ENCODE measurements around the gene CALCOCO2.
"Not testable (repeated sequence)": the region's sequence is repeated elsewhere in the genome, so short reads cannot be mapped to it uniquely, and the experiment has no call there.

CALCOCO2 gene

DNA sequence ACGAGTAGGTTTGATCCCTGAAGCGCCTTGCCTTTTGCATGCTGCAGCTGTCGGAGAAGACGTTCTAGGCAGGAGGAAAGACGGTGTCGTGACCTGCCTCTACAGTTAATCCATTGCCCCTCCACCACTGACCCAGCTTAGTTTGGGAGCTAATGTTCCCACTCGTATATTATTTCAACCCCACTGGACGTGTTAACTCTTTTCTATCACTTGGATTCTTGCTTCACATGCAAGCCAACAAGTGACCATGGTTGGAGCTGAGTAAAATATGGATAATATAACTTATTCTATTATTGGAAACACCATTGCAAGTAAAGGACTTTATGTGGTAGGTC, 681 bp downstream of the CALCOCO2 start:
- no peak overlapping the region for H3K27ac ChIP-seq (ENCODE audit: low read length)
- H3K9me3 ChIP-seq (ENCODE audit: control insufficient read depth, low read depth, low read length) = no peaks in the 10 kb centered on the region
- peak overlapping the region; percentile 96 for H3K4me3 ChIP-seq (ENCODE audit: low read length)
- H3K4me1 ChIP-seq (ENCODE audit: control insufficient read depth, low read depth, low read length) = no peaks in the 10 kb centered on the region
- H3K9ac ChIP-seq (ENCODE audit: low read length) = peak overlapping the region; percentile 65
- H3K36me3 ChIP-seq (ENCODE audit: control insufficient read depth, low read depth, low read length) = no peaks in the 10 kb centered on the region
- H3K27me3 ChIP-seq (ENCODE audit: control insufficient read depth, insufficient read depth, low read length) = no peaks in the 10 kb centered on the region

DNA sequence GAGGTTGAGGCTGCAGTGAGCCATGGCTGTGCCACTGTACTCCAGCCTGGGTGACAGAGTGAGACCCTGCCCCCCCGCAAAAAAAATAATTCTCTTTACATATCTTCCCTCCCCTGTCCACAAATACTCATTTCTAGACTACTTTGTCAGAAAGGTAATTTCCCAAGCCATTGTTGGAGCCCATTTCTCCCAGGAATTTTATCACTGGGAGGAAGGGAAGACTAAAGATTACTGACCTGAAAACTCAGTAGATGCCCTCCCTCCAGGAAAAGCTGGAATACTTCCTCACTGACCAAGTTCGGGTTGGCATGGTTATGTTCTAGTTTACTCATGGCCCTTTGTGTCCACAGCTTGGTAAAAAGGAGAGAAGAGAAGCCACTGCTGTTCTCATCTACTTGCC, 4.1 kb downstream of the CALCOCO2 start:
- H3K9ac ChIP-seq (ENCODE audit: low read length) = no peak overlapping the region
- H3K36me3 ChIP-seq (ENCODE audit: control insufficient read depth, low read depth, low read length) = no peaks in the 10 kb centered on the region
- H3K9me3 ChIP-seq (ENCODE audit: control insufficient read depth, low read depth, low read length) = no peaks in the 10 kb centered on the region

DNA sequence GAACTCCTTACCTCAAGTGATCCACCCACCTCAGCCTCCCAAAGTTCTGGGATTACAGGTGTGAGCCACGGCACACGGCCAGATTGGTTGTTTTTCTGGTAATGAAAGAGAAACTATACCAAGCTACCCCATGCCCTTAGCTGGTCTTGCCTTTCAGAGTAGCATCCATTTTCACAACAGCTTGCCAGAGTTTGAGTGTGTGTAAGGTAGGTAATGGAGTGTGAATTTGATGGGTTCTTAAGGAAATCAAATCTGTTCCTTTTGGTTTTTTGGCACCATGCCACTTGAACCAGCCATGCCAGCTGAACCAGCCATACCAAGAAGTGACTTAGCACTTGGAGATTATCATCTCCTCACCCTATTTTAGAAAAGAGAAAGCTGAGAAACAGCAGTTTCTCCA, 5.1 kb downstream of the CALCOCO2 start:
- Histone ChIP-seq H3K36me3 (ENCODE audit: control insufficient read depth, low read depth, low read length) (no peaks in the 10 kb centered on the region), H3K4me1 (ENCODE audit: control insufficient read depth, low read depth, low read length) (no peaks in the 10 kb centered on the region), H3K27ac (ENCODE audit: low read length) (no peak overlapping the region), H3K9me3 (ENCODE audit: control insufficient read depth, low read depth, low read length) (no peaks in the 10 kb centered on the region), H3K9ac (ENCODE audit: low read length) (no peak overlapping the region), H3K27me3 (ENCODE audit: control insufficient read depth, insufficient read depth, low read length) (no peaks in the 10 kb centered on the region), H3K4me3 (ENCODE audit: low read length) (no peak overlapping the region)

More for the DNA sequence above, 4.1 kb downstream of the CALCOCO2 start:
- Histone ChIP-seq H3K4me1 (ENCODE audit: control insufficient read depth, low read depth, low read length) (no peaks in the 10 kb centered on the region), H3K27me3 (ENCODE audit: control insufficient read depth, insufficient read depth, low read length) (no peaks in the 10 kb centered on the region), H3K4me3 (ENCODE audit: low read length) (no peak overlapping the region), H3K27ac (ENCODE audit: low read length) (no peak overlapping the region)

DNA sequence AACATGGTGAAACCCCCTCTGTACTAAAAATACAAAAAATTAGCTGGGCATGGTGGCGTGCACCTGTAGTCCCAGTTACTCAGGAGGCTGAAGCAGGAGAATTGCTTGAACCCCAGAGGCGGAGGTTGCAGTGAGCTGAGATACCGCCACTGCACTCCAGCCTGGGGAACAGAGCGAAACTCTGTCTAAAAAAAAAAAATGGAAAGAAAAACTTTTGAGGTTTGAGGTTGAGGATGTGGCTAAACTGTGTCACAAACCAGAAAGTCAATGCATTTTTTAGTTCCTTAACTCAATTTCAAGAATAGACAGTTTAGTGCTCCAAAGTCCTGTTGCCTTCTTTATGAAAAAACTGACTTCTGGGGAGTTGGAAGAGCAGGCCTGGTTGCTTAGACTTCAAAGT, 6.6 kb downstream of the CALCOCO2 start:
- not testable (repeated sequence) for H3K9ac ChIP-seq (ENCODE audit: low read length); H3K36me3 ChIP-seq (ENCODE audit: control insufficient read depth, low read depth, low read length)

DNA sequence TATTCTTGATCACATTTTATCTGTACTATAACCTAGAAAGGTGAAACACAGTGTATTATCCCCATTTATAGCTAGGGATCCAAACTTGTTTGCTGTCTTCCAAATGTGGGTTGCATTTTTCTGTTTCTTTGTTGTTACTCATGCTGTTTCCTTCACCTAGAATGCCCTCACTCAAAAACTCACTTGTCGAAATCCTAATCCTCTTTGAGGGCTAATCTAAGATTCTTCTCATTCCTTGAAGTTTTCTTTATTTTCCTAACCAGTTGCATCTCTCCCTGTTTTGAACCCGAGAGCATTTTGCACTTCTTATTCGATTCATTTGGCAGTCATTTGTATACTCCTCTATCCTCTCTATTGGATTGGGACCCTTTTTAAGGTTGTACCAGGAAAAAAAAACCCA, 9.6 kb downstream of the CALCOCO2 start:
- Histone ChIP-seq H3K27ac (ENCODE audit: low read length) (no peak overlapping the region), H3K9me3 (ENCODE audit: control insufficient read depth, low read depth, low read length) (no peaks in the 10 kb centered on the region), H3K4me1 (ENCODE audit: control insufficient read depth, low read depth, low read length) (no peaks in the 10 kb centered on the region), H3K27me3 (ENCODE audit: control insufficient read depth, insufficient read depth, low read length) (no peaks in the 10 kb centered on the region), H3K36me3 (ENCODE audit: control insufficient read depth, low read depth, low read length) (no peaks in the 10 kb centered on the region), H3K9ac (ENCODE audit: low read length) (no peak overlapping the region), H3K4me3 (ENCODE audit: low read length) (no peak overlapping the region)

More for the DNA sequence above, 6.6 kb downstream of the CALCOCO2 start:
- H3K4me3 ChIP-seq (ENCODE audit: low read length); H3K27ac ChIP-seq (ENCODE audit: low read length); H3K9me3 ChIP-seq (ENCODE audit: control insufficient read depth, low read depth, low read length); H3K4me1 ChIP-seq (ENCODE audit: control insufficient read depth, low read depth, low read length); H3K27me3 ChIP-seq (ENCODE audit: control insufficient read depth, insufficient read depth, low read length): not testable (repeated sequence)

DNA sequence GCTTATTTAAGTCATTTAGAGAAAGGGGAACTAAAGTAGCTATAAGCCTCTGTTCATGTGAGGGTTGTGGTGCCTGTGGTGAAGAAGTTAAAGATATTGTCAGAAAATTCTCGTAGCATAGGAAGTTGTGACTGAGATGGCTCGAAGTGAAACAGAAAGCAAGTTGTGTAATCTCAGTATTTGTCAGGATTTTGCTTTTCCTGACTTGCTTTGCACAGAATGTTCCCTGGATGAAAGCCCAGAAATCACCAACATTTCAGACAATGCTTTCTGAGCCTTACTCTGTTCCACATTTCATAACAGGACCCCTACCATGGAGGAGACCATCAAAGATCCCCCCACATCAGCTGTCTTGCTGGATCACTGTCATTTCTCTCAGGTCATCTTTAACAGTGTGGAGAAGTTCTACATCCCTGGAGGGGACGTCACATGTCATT, 10.6 kb downstream of the CALCOCO2 start:
- no peaks in the 10 kb centered on the region for H3K27me3 ChIP-seq (ENCODE audit: control insufficient read depth, insufficient read depth, low read length)
- no peaks in the 10 kb centered on the region for H3K36me3 ChIP-seq (ENCODE audit: control insufficient read depth, low read depth, low read length)
- H3K9me3 ChIP-seq (ENCODE audit: control insufficient read depth, low read depth, low read length) = no peaks in the 10 kb centered on the region
- H3K4me1 ChIP-seq (ENCODE audit: control insufficient read depth, low read depth, low read length) = no peaks in the 10 kb centered on the region
- H3K27ac ChIP-seq (ENCODE audit: low read length) = no peak overlapping the region
- no peak overlapping the region for H3K9ac ChIP-seq (ENCODE audit: low read length)
- H3K4me3 ChIP-seq (ENCODE audit: low read length) = no peak overlapping the region

DNA sequence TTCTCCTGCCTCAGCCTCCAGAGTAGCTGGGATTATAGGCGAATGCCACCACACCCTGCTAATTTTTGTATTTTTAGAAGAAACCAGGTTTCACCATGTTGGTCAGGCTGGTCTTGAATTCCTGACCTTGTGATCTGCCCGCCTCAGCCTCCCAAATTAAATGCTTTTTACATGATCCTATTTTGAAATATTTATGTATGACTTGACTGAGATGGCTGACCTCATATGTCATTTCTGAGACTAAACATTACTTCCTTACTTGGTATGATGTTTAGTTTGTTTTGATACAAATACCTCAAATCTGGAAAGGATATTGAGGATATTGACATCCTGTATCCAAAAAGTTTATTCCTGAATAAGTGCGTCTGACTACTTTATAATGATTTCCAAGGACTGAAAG, 11.9 kb downstream of the CALCOCO2 start:
- Histone ChIP-seq H3K4me3 (ENCODE audit: low read length) (no peak overlapping the region), H3K27me3 (ENCODE audit: control insufficient read depth, insufficient read depth, low read length) (no peaks in the 10 kb centered on the region), H3K9me3 (ENCODE audit: control insufficient read depth, low read depth, low read length) (no peaks in the 10 kb centered on the region), H3K36me3 (ENCODE audit: control insufficient read depth, low read depth, low read length) (no peaks in the 10 kb centered on the region), H3K27ac (ENCODE audit: low read length) (no peak overlapping the region), H3K9ac (ENCODE audit: low read length) (no peak overlapping the region), H3K4me1 (ENCODE audit: control insufficient read depth, low read depth, low read length) (no peaks in the 10 kb centered on the region)

DNA sequence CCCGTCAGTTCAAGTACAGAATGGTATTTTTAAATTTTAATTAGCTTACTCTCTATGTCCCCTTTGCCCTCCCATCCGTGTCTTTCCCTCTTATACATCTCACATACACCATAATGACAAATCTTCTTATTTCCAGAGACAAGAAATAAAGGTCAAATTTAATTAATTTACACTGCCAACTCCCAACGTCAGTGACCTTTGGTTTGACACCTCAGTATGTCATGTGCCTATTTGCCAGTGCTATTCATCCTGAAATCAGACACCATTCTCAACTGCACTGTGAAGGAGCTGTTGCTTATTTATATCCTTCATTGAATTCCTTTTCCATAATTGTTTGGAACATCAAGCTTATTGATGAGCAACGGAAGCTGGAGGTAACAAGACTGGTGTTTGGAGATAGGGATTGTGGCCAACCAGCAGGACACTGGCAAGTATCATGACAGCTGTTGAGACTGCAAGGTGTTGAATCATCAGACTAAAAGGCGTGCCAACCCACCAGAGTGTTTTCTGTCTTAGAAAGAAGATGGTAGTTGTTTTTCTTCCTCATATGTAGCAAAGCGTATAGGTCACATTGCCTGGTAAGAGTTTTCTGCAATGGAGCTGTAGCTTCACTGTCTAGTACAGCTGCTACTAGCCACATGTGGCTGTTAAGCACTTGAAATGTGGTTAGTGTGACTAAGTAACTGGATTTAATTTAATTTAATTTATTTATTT, 12.5 kb downstream of the CALCOCO2 start:
- no peaks in the 10 kb centered on the region for H3K4me1 ChIP-seq (ENCODE audit: control insufficient read depth, low read depth, low read length)
- no peak overlapping the region for H3K9ac ChIP-seq (ENCODE audit: low read length)
- H3K27me3 ChIP-seq (ENCODE audit: control insufficient read depth, insufficient read depth, low read length) = no peaks in the 10 kb centered on the region
- no peaks in the 10 kb centered on the region for H3K36me3 ChIP-seq (ENCODE audit: control insufficient read depth, low read depth, low read length)
- no peak overlapping the region for H3K27ac ChIP-seq (ENCODE audit: low read length)
- H3K4me3 ChIP-seq (ENCODE audit: low read length) = no peak overlapping the region
- no peaks in the 10 kb centered on the region for H3K9me3 ChIP-seq (ENCODE audit: control insufficient read depth, low read depth, low read length)

DNA sequence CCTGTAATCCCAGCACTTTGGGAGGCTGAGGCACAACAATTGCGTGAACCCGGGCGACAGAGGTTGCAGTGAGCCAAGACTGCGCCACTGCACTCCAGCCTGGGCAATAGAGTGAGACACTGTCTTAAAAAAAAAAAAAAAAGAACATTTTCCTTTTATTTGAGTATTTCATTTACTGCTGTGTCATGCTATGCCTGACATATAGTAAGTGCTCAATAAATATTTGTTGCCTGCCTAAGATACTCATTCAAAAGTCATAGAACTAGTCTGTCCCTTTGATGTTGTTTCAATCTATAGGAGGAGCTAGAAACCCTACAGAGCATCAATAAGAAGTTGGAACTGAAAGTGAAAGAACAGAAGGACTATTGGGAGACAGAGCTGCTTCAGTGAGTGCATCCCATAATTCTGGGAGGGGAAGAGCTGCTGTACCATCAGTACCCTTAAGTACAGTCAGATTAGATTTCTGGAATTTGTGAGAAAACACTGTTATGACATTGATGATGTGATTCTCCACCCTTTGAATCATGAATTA, 20.0 kb downstream of the CALCOCO2 start:
- H3K4me1 ChIP-seq (ENCODE audit: control insufficient read depth, low read depth, low read length) = no peaks in the 10 kb centered on the region
- H3K9me3 ChIP-seq (ENCODE audit: control insufficient read depth, low read depth, low read length) = no peaks in the 10 kb centered on the region
- H3K4me3 ChIP-seq (ENCODE audit: low read length) = no peak overlapping the region
- peaks cover 8% of the 10 kb centered on the region for H3K36me3 ChIP-seq (ENCODE audit: control insufficient read depth, low read depth, low read length)
- no peak overlapping the region for H3K9ac ChIP-seq (ENCODE audit: low read length)
- no peaks in the 10 kb centered on the region for H3K27me3 ChIP-seq (ENCODE audit: control insufficient read depth, insufficient read depth, low read length)
- no peak overlapping the region for H3K27ac ChIP-seq (ENCODE audit: low read length)

DNA sequence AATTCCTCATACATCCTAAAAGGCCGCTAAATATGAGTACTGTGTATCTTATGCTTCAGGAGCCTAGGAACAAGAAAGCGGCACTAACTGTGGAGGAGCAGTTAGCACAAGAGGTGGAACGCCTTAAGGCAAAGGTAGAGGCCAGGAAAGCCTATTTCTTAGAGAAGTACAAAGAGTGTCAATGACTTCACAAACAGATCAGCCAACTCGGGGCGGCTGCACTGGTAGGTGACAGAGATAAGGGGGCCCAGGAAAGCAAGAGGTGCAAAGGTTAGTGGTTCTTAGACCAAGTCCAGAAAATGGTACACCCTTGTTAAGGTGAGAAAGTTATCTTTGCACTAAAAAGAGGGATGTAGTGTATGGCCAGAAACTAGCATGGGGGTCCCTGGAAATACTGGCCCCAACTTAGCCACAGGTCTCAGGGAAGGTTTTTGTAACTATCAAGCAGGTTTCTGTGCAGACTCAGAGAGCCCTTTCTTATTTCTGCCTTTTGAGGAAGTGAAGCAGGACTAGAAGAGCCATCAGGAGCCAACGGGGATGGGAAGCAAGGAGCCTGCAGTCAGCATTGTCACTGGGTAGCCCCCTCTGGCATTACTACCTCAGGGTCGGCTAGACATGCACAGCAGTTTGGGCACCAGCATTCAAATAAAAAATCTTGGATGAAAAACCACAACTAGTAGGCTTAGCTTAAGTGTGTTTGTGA, 24.1 kb downstream of the CALCOCO2 start:
- Histone ChIP-seq H3K27ac (ENCODE audit: low read length) (no peak overlapping the region), H3K27me3 (ENCODE audit: control insufficient read depth, insufficient read depth, low read length) (no peaks in the 10 kb centered on the region), H3K4me1 (ENCODE audit: control insufficient read depth, low read depth, low read length) (no peaks in the 10 kb centered on the region), H3K36me3 (ENCODE audit: control insufficient read depth, low read depth, low read length) (peaks cover 8% of the 10 kb centered on the region), H3K9ac (ENCODE audit: low read length) (no peak overlapping the region), H3K4me3 (ENCODE audit: low read length) (no peak overlapping the region), H3K9me3 (ENCODE audit: control insufficient read depth, low read depth, low read length) (no peaks in the 10 kb centered on the region)

DNA sequence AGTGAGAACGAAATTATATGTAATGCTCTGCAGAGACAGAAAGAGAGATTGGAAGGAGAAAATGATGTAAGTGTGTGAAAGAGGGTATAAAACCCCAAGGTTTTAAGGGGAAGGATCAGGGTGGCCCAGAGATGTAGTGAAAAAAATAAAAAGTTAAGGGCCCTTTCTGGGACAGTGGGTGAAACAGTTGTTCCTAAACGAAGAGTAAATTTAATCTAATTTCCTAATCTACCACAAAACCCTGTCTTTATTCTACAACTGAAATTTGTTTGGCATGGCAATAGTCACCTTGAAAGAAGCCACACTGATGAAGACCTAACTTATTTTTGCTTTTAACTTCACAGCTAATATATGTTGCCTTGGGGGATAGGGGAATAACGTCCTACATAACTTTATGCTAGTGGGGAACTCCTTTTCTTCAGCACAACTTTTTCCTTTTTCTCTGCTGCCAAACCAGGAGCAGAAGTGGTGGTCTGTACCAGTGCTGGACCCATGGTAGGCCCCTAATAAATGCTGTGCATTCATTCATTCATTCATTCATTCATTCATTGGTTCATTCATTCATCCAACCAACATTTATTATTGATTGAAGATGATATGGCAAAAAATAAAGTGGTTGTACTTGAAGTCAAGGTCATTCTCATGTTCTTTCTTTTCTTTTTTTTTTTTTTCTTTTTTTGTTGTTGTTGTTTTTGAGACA, 25.4 kb downstream of the CALCOCO2 start:
- Histone ChIP-seq H3K4me1 (ENCODE audit: control insufficient read depth, low read depth, low read length) (no peaks in the 10 kb centered on the region), H3K9me3 (ENCODE audit: control insufficient read depth, low read depth, low read length) (no peaks in the 10 kb centered on the region), H3K4me3 (ENCODE audit: low read length) (no peak overlapping the region), H3K9ac (ENCODE audit: low read length) (no peak overlapping the region), H3K36me3 (ENCODE audit: control insufficient read depth, low read depth, low read length) (peaks cover 8% of the 10 kb centered on the region), H3K27me3 (ENCODE audit: control insufficient read depth, insufficient read depth, low read length) (no peaks in the 10 kb centered on the region), H3K27ac (ENCODE audit: low read length) (no peak overlapping the region)

Data from iPS-18a (cell line).